HL-60/S4 (cell line): ENCODE results near the gene OR10T2.
"Not testable (repeated sequence)": the region's sequence is repeated elsewhere in the genome, so short reads cannot be mapped to it uniquely, and the experiment has no call there.

Experiments used
- in situ Hi-C: fragments of 300-500 bp; cut with MboI; formaldehyde crosslinking; loops from 2 replicates; pipeline ENCODE4 v1.14.3; 2022; ENCODE audit warnings: low sequenced_read_pairs

OR10T2 gene

GRCh38 chr1:158398818-158399514 is at the start of gene OR10T2:
TSS of gene OR10T2 (minus strand) at chr1:158399466. CDS start at chr1:158399466, 0 bp downstream.
- in situ Hi-C loops: no loop called here

- in situ Hi-C loops: no loop called here
Measured at GRCh38 chr1:158445376-158445775, 46.1 kb upstream of the OR10T2 start.

GRCh38 chr1:158434741-158435140 is 35.5 kb upstream of the OR10T2 start:
- in situ Hi-C loops: no loop called here

- in situ Hi-C loops: not testable (repeated sequence)
Measured at GRCh38 chr1:158430163-158430562, 30.9 kb upstream of the OR10T2 start.

- in situ Hi-C loops: no loop called here
Measured at GRCh38 chr1:158426137-158426536, 26.9 kb upstream of the OR10T2 start, which contains the start of gene OR10K2. TSS of gene OR10K2 (minus strand) at chr1:158426237. CDS start at chr1:158420866, 5,371 bp downstream.

- in situ Hi-C loops: no loop called here
Measured at GRCh38 chr1:158425027-158425426, 25.8 kb upstream of the OR10T2 start.

GRCh38 chr1:158422212-158422611 is 22.9 kb upstream of the OR10T2 start:
- in situ Hi-C loops: no loop called here

GRCh38 chr1:158417586-158417985 is 18.3 kb upstream of the OR10T2 start:
- in situ Hi-C loops: no loop called here

- in situ Hi-C loops: no loop called here
Measured at GRCh38 chr1:158414651-158415345, 15.5 kb upstream of the OR10T2 start.

- in situ Hi-C loops: no loop called here
Measured at GRCh38 chr1:158407092-158407491, 7.8 kb upstream of the OR10T2 start.

- in situ Hi-C loops: no loop called here
Measured at GRCh38 chr1:158400871-158401270, 1.6 kb upstream of the OR10T2 start.

GRCh38 chr1:158396646-158397045 is 2.6 kb downstream of the OR10T2 start:
- in situ Hi-C loops: no loop called here

- in situ Hi-C loops: no loop called here
Measured at GRCh38 chr1:158393476-158393875, 5.8 kb downstream of the OR10T2 start.

- in situ Hi-C loops: no loop called here
Measured at GRCh38 chr1:158391099-158391498, 8.2 kb downstream of the OR10T2 start.

- in situ Hi-C loops: no loop called here
Measured at GRCh38 chr1:158390331-158390730, 8.9 kb downstream of the OR10T2 start.

GRCh38 chr1:158374860-158375259 is 24.4 kb downstream of the OR10T2 start:
- in situ Hi-C loops: no loop called here

- in situ Hi-C loops: not testable (repeated sequence)
Measured at GRCh38 chr1:158374101-158374500, 25.2 kb downstream of the OR10T2 start.

GRCh38 chr1:158371188-158371953 is 27.9 kb downstream of the OR10T2 start:
- in situ Hi-C loops: no loop called here

- in situ Hi-C loops: no loop called here
Measured at GRCh38 chr1:158366783-158367182, 32.5 kb downstream of the OR10T2 start.

- in situ Hi-C loops: no loop called here
Measured at GRCh38 chr1:158362941-158363340, 36.3 kb downstream of the OR10T2 start.

GRCh38 chr1:158362482-158362881 is 36.8 kb downstream of the OR10T2 start:
- in situ Hi-C loops: no loop called here

- in situ Hi-C loops: no loop called here
Measured at GRCh38 chr1:158357441-158357840, 41.8 kb downstream of the OR10T2 start.
